Fibroblast of lung (primary cell): ENCODE measurements around the gene CSPG4.

ENCODE experiments used
- CTCF ChIP-seq, 2 donors: IDR thresholded peaks in 1 of 2; conservative IDR thresholded peaks in 1 of 2; 1 replicate in 1 of 2; 2 replicates in 1 of 2; pipeline ENCODE4 v1.5.1; 2011 to 2012; ENCODE audit warnings: low read length in 2 of 2, control low read depth in 1 of 2, inconsistent platforms in 1 of 2, low read depth in 1 of 2, mild to moderate bottlenecking in 1 of 2
- EZH2 ChIP-seq: IDR thresholded peaks from 2 replicates; pipeline ENCODE4 v1.5.1; 2012; ENCODE audit warnings: low read length, control low read depth, mild to moderate bottlenecking; ENCODE audit errors: missing control alignments

DNA sequence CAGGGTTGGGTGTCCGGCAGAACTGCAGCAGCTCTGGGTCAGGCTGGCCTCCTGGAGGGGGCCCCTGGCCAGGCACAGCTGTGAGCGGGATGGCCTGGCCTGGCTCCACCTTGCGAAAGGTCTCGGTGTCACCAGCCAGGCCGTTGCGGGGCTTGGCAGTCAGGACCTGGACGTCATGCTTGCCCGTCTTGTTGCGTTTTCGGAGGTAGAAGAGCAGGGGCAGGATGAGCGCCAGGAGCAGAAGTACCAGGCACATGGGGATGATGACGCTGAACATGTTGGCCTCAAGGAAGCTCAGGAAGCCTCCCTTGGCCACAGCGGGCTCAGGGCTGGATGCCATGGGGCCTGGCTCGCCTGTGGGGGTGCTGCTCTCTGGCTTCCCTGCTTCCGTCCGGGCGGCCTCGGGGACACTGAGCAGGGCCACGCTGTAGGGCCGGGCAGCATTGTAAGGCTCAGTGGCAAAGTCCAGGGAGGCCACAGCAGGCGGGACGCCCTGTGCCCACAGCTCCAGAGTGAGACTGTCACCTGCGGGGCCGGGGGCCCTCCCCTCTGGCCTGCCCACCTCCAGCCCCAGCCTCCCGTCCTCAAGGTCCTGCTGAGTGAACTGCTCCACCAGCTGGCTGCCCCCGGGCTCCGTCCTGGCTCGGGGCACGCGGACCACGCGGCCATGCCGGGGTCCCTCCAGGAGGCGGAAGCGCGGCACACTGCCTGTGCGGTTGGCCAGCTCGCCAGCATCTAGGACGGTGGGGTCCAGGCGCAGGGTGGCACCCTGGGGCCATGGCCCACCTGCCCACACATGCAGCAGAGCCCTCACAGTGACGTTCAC is 36.9 kb downstream of the CSPG4 start:
- TF ChIP-seq CTCF (conservative IDR thresholded peaks at IDR 0.05 in 1 of 2, IDR thresholded peaks at IDR 0.05 in 1 of 2; ENCODE audit: low read depth in 1 of 2, low read length in 2 of 2) (no peak), EZH2 (no peak)
